SIG-M5 treated with dmso at 0.1 percent for 504 hours (cell line): ENCODE measurements around the gene DGKZ.
A peak's percentile ranks its signal among the peaks of the same experiment; 100 is the strongest.
"Not testable (repeated sequence)": the region's sequence is repeated elsewhere in the genome, so short reads cannot be mapped to it uniquely, and the experiment has no call there.

Experiments used
- DNase-seq: peaks from one replicate; lab custom pipeline; 2025; ENCODE audit not compliant: unreplicated experiment; lab: John Stamatoyannopoulos, UW

Gene DGKZ

GRCh38 chr11:46346886-46347636, at the start of gene DGKZ:
Gene DGKZ, plus strand, starts transcription at chr11:46347463. Its CDS starts 197 bp downstream, at chr11:46347660.
- DNase-seq, result peak; percentile 78

- DNase-seq, result no peak
Observed at GRCh38 chr11:46298699-46299433, 48.4 kb upstream of the DGKZ start.

GRCh38 chr11:46299451-46299961, 47.8 kb upstream of the DGKZ start:
- DNase-seq, result no peak

- no peak for DNase-seq
Observed at GRCh38 chr11:46300270-46300669, 47.0 kb upstream of the DGKZ start.

GRCh38 chr11:46302866-46303265, 44.4 kb upstream of the DGKZ start:
- DNase-seq, result peak; percentile 43

GRCh38 chr11:46304036-46304435, 43.2 kb upstream of the DGKZ start:
- not testable (repeated sequence) for DNase-seq

- DNase-seq, result no peak
Observed at GRCh38 chr11:46304605-46305179, 42.6 kb upstream of the DGKZ start.

- peak; percentile 92 for DNase-seq
Observed at GRCh38 chr11:46305295-46305694, 42.0 kb upstream of the DGKZ start.

GRCh38 chr11:46306296-46306853, 40.9 kb upstream of the DGKZ start:
- DNase-seq, result no peak

GRCh38 chr11:46307369-46307768, 39.9 kb upstream of the DGKZ start:
- no peak for DNase-seq

- no peak for DNase-seq
Observed at GRCh38 chr11:46307785-46308341, 39.4 kb upstream of the DGKZ start.

- peak; percentile 53 for DNase-seq
Observed at GRCh38 chr11:46308631-46309419, 38.4 kb upstream of the DGKZ start.

- peak; percentile 43 for DNase-seq
Observed at GRCh38 chr11:46309814-46310259, 37.4 kb upstream of the DGKZ start.

- peak; percentile 42 for DNase-seq
Observed at GRCh38 chr11:46315033-46315738, 32.1 kb upstream of the DGKZ start.

- no peak for DNase-seq
Observed at GRCh38 chr11:46315783-46316563, 31.3 kb upstream of the DGKZ start.

GRCh38 chr11:46319074-46319453, 28.2 kb upstream of the DGKZ start:
- DNase-seq, result no peak

GRCh38 chr11:46321757-46322156, 25.5 kb upstream of the DGKZ start:
- DNase-seq, result peak; percentile 80

- no peak for DNase-seq
Observed at GRCh38 chr11:46322759-46323158, 24.5 kb upstream of the DGKZ start.
